ENCODE data around the gene FAR2.

FAR2 gene

GRCh38 chr12:29354954-29355353, 205.9 kb downstream of the FAR2 start:
- peaks cover 49% of the 10 kb centered on the region; the same call in 1 of the 2 replicates for H3K36me3 ChIP-seq (ENCODE audit: low read length)
- H3K27ac ChIP-seq (ENCODE audit: low read depth, low read length), result no peak overlapping the region
- H2AFZ ChIP-seq (ENCODE audit: low read depth, low read length, severe bottlenecking), result no peak overlapping the region
- H4K20me1 ChIP-seq (ENCODE audit: low read depth, low read length), result no peaks in the 10 kb centered on the region
- no peaks in the 10 kb centered on the region for H3K9me3 ChIP-seq (ENCODE audit: insufficient read depth, low read length)
- TF ChIP-seq EZH2phosphoT487 (conservative IDR thresholded peaks at IDR 0.05; ENCODE audit: low read length) (no peak), CTCF (IDR thresholded peaks at IDR 0.05; ENCODE audit: insufficient read depth, low read length, poor library complexity, severe bottlenecking) (no peak)
- no peaks in the 10 kb centered on the region for H3F3A ChIP-seq (ENCODE audit: insufficient read depth)
- no peaks in the 10 kb centered on the region for H3K27me3 ChIP-seq (ENCODE audit: low read length)
- no peak overlapping the region for H3K9ac ChIP-seq (ENCODE audit: low read length)
- H3K79me2 ChIP-seq (ENCODE audit: insufficient read depth, low read length), result no peaks in the 10 kb centered on the region
- no peaks in the 10 kb centered on the region for H3K9me2 ChIP-seq (replicated peaks; ENCODE audit: insufficient read depth, low read length)
- H3K4me2 ChIP-seq (ENCODE audit: low read depth, low read length, poor library complexity, severe bottlenecking), result no peak overlapping the region
- H3K4me3 ChIP-seq (ENCODE audit: insufficient read depth, low read length, poor library complexity, severe bottlenecking), result no peak overlapping the region

- H3K9me2 ChIP-seq (replicated peaks; ENCODE audit: insufficient read depth, low read length), result no peaks in the 10 kb centered on the region
- no peak overlapping the region for H3K9ac ChIP-seq (ENCODE audit: low read length)
- H3K4me2 ChIP-seq (ENCODE audit: low read depth, low read length, poor library complexity, severe bottlenecking), result no peak overlapping the region
- peaks cover 59% of the 10 kb centered on the region for H3K36me3 ChIP-seq (ENCODE audit: low read length)
- H3K79me2 ChIP-seq (ENCODE audit: insufficient read depth, low read length), result no peaks in the 10 kb centered on the region
- H3K27ac ChIP-seq (ENCODE audit: low read depth, low read length), result no peak overlapping the region
- no peaks in the 10 kb centered on the region for H4K20me1 ChIP-seq (ENCODE audit: low read depth, low read length)
- TF ChIP-seq CTCF (IDR thresholded peaks at IDR 0.05; ENCODE audit: insufficient read depth, low read length, poor library complexity, severe bottlenecking) (no peak), EZH2phosphoT487 (conservative IDR thresholded peaks at IDR 0.05; ENCODE audit: low read length) (no peak)
- H2AFZ ChIP-seq (ENCODE audit: low read depth, low read length, severe bottlenecking), result no peak overlapping the region
- H3K27me3 ChIP-seq (ENCODE audit: low read length), result no peaks in the 10 kb centered on the region
- peaks cover 8% of the 10 kb centered on the region; the same call in 1 of the 2 replicates for H3F3A ChIP-seq (ENCODE audit: insufficient read depth)
- no peak overlapping the region for H3K4me3 ChIP-seq (ENCODE audit: insufficient read depth, low read length, poor library complexity, severe bottlenecking)
- H3K9me3 ChIP-seq (ENCODE audit: insufficient read depth, low read length), result no peaks in the 10 kb centered on the region
Observed at GRCh38 chr12:29365091-29365490, 216.0 kb downstream of the FAR2 start.

GRCh38 chr12:29374012-29374411, 224.9 kb downstream of the FAR2 start:
- TF ChIP-seq EZH2phosphoT487 (conservative IDR thresholded peaks at IDR 0.05; ENCODE audit: low read length) (no peak), CTCF (IDR thresholded peaks at IDR 0.05; ENCODE audit: insufficient read depth, low read length, poor library complexity, severe bottlenecking) (no peak)
- Histone ChIP-seq H3K79me2 (ENCODE audit: insufficient read depth, low read length) (peaks cover 67% of the 10 kb centered on the region), H3K27me3 (ENCODE audit: low read length) (no peaks in the 10 kb centered on the region), H4K20me1 (ENCODE audit: low read depth, low read length) (peaks cover 9% of the 10 kb centered on the region), H3K4me2 (ENCODE audit: low read depth, low read length, poor library complexity, severe bottlenecking) (no peak overlapping the region), H3F3A (ENCODE audit: insufficient read depth) (peaks cover 11% of the 10 kb centered on the region; the same call in 1 of the 2 replicates), H2AFZ (ENCODE audit: low read depth, low read length, severe bottlenecking) (no peak overlapping the region), H3K9me3 (ENCODE audit: insufficient read depth, low read length) (no peaks in the 10 kb centered on the region), H3K4me3 (ENCODE audit: insufficient read depth, low read length, poor library complexity, severe bottlenecking) (no peak overlapping the region), H3K36me3 (ENCODE audit: low read length) (peaks cover 49% of the 10 kb centered on the region), H3K9me2 (replicated peaks; ENCODE audit: insufficient read depth, low read length) (no peaks in the 10 kb centered on the region), H3K27ac (ENCODE audit: low read depth, low read length) (no peak overlapping the region), H3K9ac (ENCODE audit: low read length) (no peak overlapping the region)

Measured in SU-DHL-6 (cell line).